ENCODE results near the gene SHROOM3.
"Not testable (repeated sequence)": the region's sequence is repeated elsewhere in the genome, so short reads cannot be mapped to it uniquely, and the experiment has no call there.

SHROOM3 gene

GRCh38 chr4:76727934-76728333 is 292.9 kb downstream of the SHROOM3 start:
- not testable (repeated sequence) for DNase-seq

GRCh38 chr4:76729460-76729859 is 294.4 kb downstream of the SHROOM3 start:
- DNase-seq: no peak

GRCh38 chr4:76729980-76730379 is 295.0 kb downstream of the SHROOM3 start:
- no peak for DNase-seq

GRCh38 chr4:76732246-76732645 is 297.2 kb downstream of the SHROOM3 start:
- DNase-seq: no peak

- DNase-seq: no peak
Measured at GRCh38 chr4:76733068-76733771, 298.2 kb downstream of the SHROOM3 start.

GRCh38 chr4:76736414-76736813 is 301.4 kb downstream of the SHROOM3 start:
- DNase-seq: no peak

GRCh38 chr4:76737180-76737579 is 302.2 kb downstream of the SHROOM3 start:
- no peak for DNase-seq

- no peak for DNase-seq
Measured at GRCh38 chr4:76737771-76738085, 302.7 kb downstream of the SHROOM3 start.

- DNase-seq: no peak
Measured at GRCh38 chr4:76738086-76738931, 303.3 kb downstream of the SHROOM3 start.

- no peak for DNase-seq
Measured at GRCh38 chr4:76740192-76740591, 305.2 kb downstream of the SHROOM3 start.

- no peak for DNase-seq
Measured at GRCh38 chr4:76740866-76741662, 306.0 kb downstream of the SHROOM3 start.

- no peak for DNase-seq
Measured at GRCh38 chr4:76741663-76742020, 306.6 kb downstream of the SHROOM3 start.

- DNase-seq: no peak
Measured at GRCh38 chr4:76744241-76744921, 309.4 kb downstream of the SHROOM3 start.

GRCh38 chr4:76745240-76745639 is 310.2 kb downstream of the SHROOM3 start:
- no peak for DNase-seq

GRCh38 chr4:76747563-76747962 is 312.5 kb downstream of the SHROOM3 start:
- no peak for DNase-seq

GRCh38 chr4:76748649-76749048 is 313.6 kb downstream of the SHROOM3 start:
- peak in 1 of 2 experiments; percentile 31 for DNase-seq

GRCh38 chr4:76749355-76749754 is 314.3 kb downstream of the SHROOM3 start:
- no peak for DNase-seq

GRCh38 chr4:76750716-76751115 is 315.7 kb downstream of the SHROOM3 start:
- no peak for DNase-seq

GRCh38 chr4:76751612-76752343 is 316.7 kb downstream of the SHROOM3 start:
- DNase-seq: no peak

- DNase-seq: no peak
Measured at GRCh38 chr4:76752861-76753501, 318.0 kb downstream of the SHROOM3 start.

- DNase-seq: no peak
Measured at GRCh38 chr4:76753814-76754213, 318.8 kb downstream of the SHROOM3 start.

- no peak for DNase-seq
Measured at GRCh38 chr4:76754439-76754838, 319.4 kb downstream of the SHROOM3 start.

Measured in AML-193 (cell line).